ENCODE results near the gene APOF.
"Not testable (repeated sequence)": the region's sequence is repeated elsewhere in the genome, so short reads cannot be mapped to it uniquely, and the experiment has no call there.

Gene APOF

GRCh38 chr12:56333679-56334489 is 28.8 kb downstream of the APOF start, which contains the start of gene PAN2:
Gene PAN2, minus strand, starts transcription at chr12:56334000. Its CDS starts 906 bp downstream, at chr12:56333094.
- in situ Hi-C loops (cut with MboI; ENCODE audit: low sequenced_read_pairs) = no loop called here

- in situ Hi-C loops (cut with MboI; ENCODE audit: low sequenced_read_pairs) = no loop called here
Measured at GRCh38 chr12:56333197-56333678, 29.4 kb downstream of the APOF start.

GRCh38 chr12:56332512-56333196 is 30.0 kb downstream of the APOF start:
- in situ Hi-C loops (cut with MboI; ENCODE audit: low sequenced_read_pairs) = no loop called here

- in situ Hi-C loops (cut with MboI; ENCODE audit: low sequenced_read_pairs) = no loop called here
Measured at GRCh38 chr12:56330936-56331490, 31.6 kb downstream of the APOF start.

GRCh38 chr12:56326533-56326932 is 36.1 kb downstream of the APOF start:
- in situ Hi-C loops (cut with MboI; ENCODE audit: low sequenced_read_pairs) = no loop called here

GRCh38 chr12:56326126-56326525 is 36.5 kb downstream of the APOF start:
- in situ Hi-C loops (cut with MboI; ENCODE audit: low sequenced_read_pairs) = no loop called here

- in situ Hi-C loops (cut with MboI; ENCODE audit: low sequenced_read_pairs) = no loop called here
Measured at GRCh38 chr12:56324206-56324605, 38.5 kb downstream of the APOF start.

- in situ Hi-C loops (cut with MboI; ENCODE audit: low sequenced_read_pairs) = not testable (repeated sequence)
Measured at GRCh38 chr12:56321610-56322009, 41.0 kb downstream of the APOF start.

GRCh38 chr12:56321027-56321426 is 41.6 kb downstream of the APOF start:
- in situ Hi-C loops (cut with MboI; ENCODE audit: low sequenced_read_pairs) = no loop called here

GRCh38 chr12:56317675-56318074 is 45.0 kb downstream of the APOF start:
- in situ Hi-C loops (cut with MboI; ENCODE audit: low sequenced_read_pairs) = no loop called here

GRCh38 chr12:56315622-56316473 is 46.8 kb downstream of the APOF start, which contains the start of gene CNPY2:
Gene CNPY2, minus strand, starts transcription at chr12:56315988. Its CDS starts 771 bp downstream, at chr12:56315217.
- in situ Hi-C loops (cut with MboI; ENCODE audit: low sequenced_read_pairs) = no loop called here

GRCh38 chr12:56315249-56315621 is 47.4 kb downstream of the APOF start:
- in situ Hi-C loops (cut with MboI; ENCODE audit: low sequenced_read_pairs) = no loop called here

- in situ Hi-C loops (cut with MboI; ENCODE audit: low sequenced_read_pairs) = no loop called here
Measured at GRCh38 chr12:56311003-56311402, 51.7 kb downstream of the APOF start.
